ENCODE results near the gene MSL2.
"Not testable (repeated sequence)": the region's sequence is repeated elsewhere in the genome, so short reads cannot be mapped to it uniquely, and the experiment has no call there.

MSL2 gene

GRCh38 chr3:136193278-136194054 is 2.7 kb downstream of the MSL2 start:
- no peak for DNase-seq (ENCODE audit: low read depth in 2 of 2)

- no peak for DNase-seq (ENCODE audit: low read depth in 2 of 2)
These were observed 3.3 kb downstream of the MSL2 start for GRCh38 chr3:136192831-136193230.

- not testable (repeated sequence) for DNase-seq (ENCODE audit: low read depth in 2 of 2)
These were observed 3.9 kb downstream of the MSL2 start for GRCh38 chr3:136192195-136192594.

- no peak for DNase-seq (ENCODE audit: low read depth in 2 of 2)
These were observed 6.1 kb downstream of the MSL2 start for GRCh38 chr3:136189859-136190617.

GRCh38 chr3:136189043-136189442 is 7.1 kb downstream of the MSL2 start:
- no peak for DNase-seq (ENCODE audit: low read depth in 2 of 2)

GRCh38 chr3:136187868-136188267 is 8.3 kb downstream of the MSL2 start:
- DNase-seq (ENCODE audit: low read depth in 2 of 2) = no peak

GRCh38 chr3:136186846-136187245 is 9.3 kb downstream of the MSL2 start:
- DNase-seq (ENCODE audit: low read depth in 2 of 2) = no peak

- DNase-seq (ENCODE audit: low read depth in 2 of 2) = no peak
These were observed 9.8 kb downstream of the MSL2 start for GRCh38 chr3:136186344-136186743.

- no peak for DNase-seq (ENCODE audit: low read depth in 2 of 2)
These were observed 11.4 kb downstream of the MSL2 start for GRCh38 chr3:136184703-136185102.

- no peak for DNase-seq (ENCODE audit: low read depth in 2 of 2)
These were observed 14.4 kb downstream of the MSL2 start for GRCh38 chr3:136181741-136182140.

GRCh38 chr3:136177876-136178275 is 18.3 kb downstream of the MSL2 start:
- no peak for DNase-seq (ENCODE audit: low read depth in 2 of 2)

- no peak for DNase-seq (ENCODE audit: low read depth in 2 of 2)
These were observed 22.1 kb downstream of the MSL2 start for GRCh38 chr3:136173939-136174490.

GRCh38 chr3:136171097-136171542 is 25.0 kb downstream of the MSL2 start:
- no peak for DNase-seq (ENCODE audit: low read depth in 2 of 2)

GRCh38 chr3:136168236-136168635 is 27.9 kb downstream of the MSL2 start:
- DNase-seq (ENCODE audit: low read depth in 2 of 2) = not testable (repeated sequence)

GRCh38 chr3:136166507-136166906 is 29.6 kb downstream of the MSL2 start:
- no peak for DNase-seq (ENCODE audit: low read depth in 2 of 2)

GRCh38 chr3:136163607-136164006 is 32.5 kb downstream of the MSL2 start:
- not testable (repeated sequence) for DNase-seq (ENCODE audit: low read depth in 2 of 2)

- DNase-seq (ENCODE audit: low read depth in 2 of 2) = no peak
These were observed 33.8 kb downstream of the MSL2 start for GRCh38 chr3:136162322-136162721.

GRCh38 chr3:136161516-136161915 is 34.6 kb downstream of the MSL2 start:
- no peak for DNase-seq (ENCODE audit: low read depth in 2 of 2)

- no peak for DNase-seq (ENCODE audit: low read depth in 2 of 2)
These were observed 43.2 kb downstream of the MSL2 start for GRCh38 chr3:136152963-136153362.

- no peak for DNase-seq (ENCODE audit: low read depth in 2 of 2)
These were observed 43.8 kb downstream of the MSL2 start for GRCh38 chr3:136152176-136152843.

- no peak for DNase-seq (ENCODE audit: low read depth in 2 of 2)
These were observed 44.9 kb downstream of the MSL2 start for GRCh38 chr3:136151219-136151618.

GRCh38 chr3:136149667-136150066 is 46.5 kb downstream of the MSL2 start:
- DNase-seq (ENCODE audit: low read depth in 2 of 2) = no peak
